ENCODE data around the gene CHD2. TPM values are rescaled to one million over a fixed set of nuclear protein-coding genes. Genes with fewer than 3 reads are reported as not detected.

The CHD2 gene
- total RNA-seq, 1 experiment from 2014 or later, result 85.0 TPM

- intact Hi-C loops (cut with micrococcal nuclease; ENCODE audit: unreplicated experiment), result no loop called here
- no TSS peak for BruUV-seq (replicated peaks)
- Histone ChIP-seq H3K9me3 (no peaks in the 10 kb centered on the region), H3K4me3 (ENCODE audit: low read depth, low read length) (peak overlapping the region; percentile 52), H3K27me3 (replicated peaks; ENCODE audit: control insufficient read depth, insufficient read depth, low read length) (no peaks in the 10 kb centered on the region), H3K36me3 (ENCODE audit: control insufficient read depth, insufficient read depth, low read length) (no peaks in the 10 kb centered on the region), H3K4me1 (no peaks in the 10 kb centered on the region)
- TF ChIP-seq, protein P1, sequence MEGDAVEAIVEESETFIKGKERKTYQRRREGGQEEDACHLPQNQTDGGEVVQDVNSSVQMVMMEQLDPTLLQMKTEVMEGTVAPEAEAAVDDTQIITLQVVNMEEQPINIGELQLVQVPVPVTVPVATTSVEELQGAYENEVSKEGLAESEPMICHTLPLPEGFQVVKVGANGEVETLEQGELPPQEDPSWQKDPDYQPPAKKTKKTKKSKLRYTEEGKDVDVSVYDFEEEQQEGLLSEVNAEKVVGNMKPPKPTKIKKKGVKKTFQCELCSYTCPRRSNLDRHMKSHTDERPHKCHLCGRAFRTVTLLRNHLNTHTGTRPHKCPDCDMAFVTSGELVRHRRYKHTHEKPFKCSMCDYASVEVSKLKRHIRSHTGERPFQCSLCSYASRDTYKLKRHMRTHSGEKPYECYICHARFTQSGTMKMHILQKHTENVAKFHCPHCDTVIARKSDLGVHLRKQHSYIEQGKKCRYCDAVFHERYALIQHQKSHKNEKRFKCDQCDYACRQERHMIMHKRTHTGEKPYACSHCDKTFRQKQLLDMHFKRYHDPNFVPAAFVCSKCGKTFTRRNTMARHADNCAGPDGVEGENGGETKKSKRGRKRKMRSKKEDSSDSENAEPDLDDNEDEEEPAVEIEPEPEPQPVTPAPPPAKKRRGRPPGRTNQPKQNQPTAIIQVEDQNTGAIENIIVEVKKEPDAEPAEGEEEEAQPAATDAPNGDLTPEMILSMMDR (IDR thresholded peaks at IDR 0.05; ENCODE audit: insufficient read depth in 1 of 2, low read depth in 1 of 2, low read length in 1 of 2, severe bottlenecking in 1 of 2, unreplicated experiment in 1 of 2), result no peak
- H3K27me3 Mint-ChIP-seq (ENCODE audit: insufficient read depth, unreplicated experiment), result peaks cover 11% of the 10 kb centered on the region
- H3K9me3 Mint-ChIP-seq (ENCODE audit: unreplicated experiment), result no peaks in the 10 kb centered on the region
- CTCF ChIA-PET, result interaction anchor here (1.1 to 1.6 kb wide), 3 partner anchors 17 to 1049 kb away, joined by 3 to 9 read pairs (median 6); no protein-coding TSS in a partner anchor
- no peak for DNase-seq
- peak overlapping the region; percentile 59 for H3K27ac Mint-ChIP-seq (ENCODE audit: unreplicated experiment)
- H3K4me3 Mint-ChIP-seq (ENCODE audit: unreplicated experiment), result peak overlapping the region; percentile 95
- peaks cover 9% of the 10 kb centered on the region for H3K36me3 Mint-ChIP-seq (ENCODE audit: insufficient read depth, unreplicated experiment)
- POLR2A ChIA-PET, result no interaction called here
- peaks cover 19% of the 10 kb centered on the region for H3K4me1 Mint-ChIP-seq (ENCODE audit: low read depth, unreplicated experiment)
Measured at GRCh38 chr15:93071469-93071936, 171.4 kb downstream of the CHD2 start.

- Mint-ChIP-seq H3K27ac (ENCODE audit: unreplicated experiment) (peak overlapping the region; percentile 59), H3K36me3 (ENCODE audit: insufficient read depth, unreplicated experiment) (peaks cover 9% of the 10 kb centered on the region), H3K4me1 (ENCODE audit: low read depth, unreplicated experiment) (peaks cover 19% of the 10 kb centered on the region), H3K4me3 (ENCODE audit: unreplicated experiment) (peak overlapping the region; percentile 95), H3K9me3 (ENCODE audit: unreplicated experiment) (no peaks in the 10 kb centered on the region), H3K27me3 (ENCODE audit: insufficient read depth, unreplicated experiment) (peaks cover 16% of the 10 kb centered on the region)
- Histone ChIP-seq H3K4me1 (no peaks in the 10 kb centered on the region), H3K27me3 (replicated peaks; ENCODE audit: control insufficient read depth, insufficient read depth, low read length) (no peaks in the 10 kb centered on the region), H3K36me3 (ENCODE audit: control insufficient read depth, insufficient read depth, low read length) (no peaks in the 10 kb centered on the region), H3K9me3 (no peaks in the 10 kb centered on the region), H3K4me3 (ENCODE audit: low read depth, low read length) (peak overlapping the region; percentile 52)
- BruUV-seq (replicated peaks), result TSS peak; percentile 48
- ChIA-PET POLR2A (no interaction called here), CTCF (interaction anchor here (1.1 to 1.6 kb wide), 3 partner anchors 16 to 1048 kb away, joined by 3 to 9 read pairs (median 6); no protein-coding TSS in a partner anchor)
- TF ChIP-seq, protein P1 (IDR thresholded peaks at IDR 0.05; ENCODE audit: insufficient read depth in 1 of 2, low read depth in 1 of 2, low read length in 1 of 2, severe bottlenecking in 1 of 2, unreplicated experiment in 1 of 2), result no peak
- no peak for DNase-seq
- intact Hi-C loops (cut with micrococcal nuclease; ENCODE audit: unreplicated experiment), result loop anchor here (2.0 kb wide), 1 partner anchor 41 kb away; no protein-coding TSS in a partner anchor
Measured at GRCh38 chr15:93072011-93072410, 171.9 kb downstream of the CHD2 start.

DNA sequence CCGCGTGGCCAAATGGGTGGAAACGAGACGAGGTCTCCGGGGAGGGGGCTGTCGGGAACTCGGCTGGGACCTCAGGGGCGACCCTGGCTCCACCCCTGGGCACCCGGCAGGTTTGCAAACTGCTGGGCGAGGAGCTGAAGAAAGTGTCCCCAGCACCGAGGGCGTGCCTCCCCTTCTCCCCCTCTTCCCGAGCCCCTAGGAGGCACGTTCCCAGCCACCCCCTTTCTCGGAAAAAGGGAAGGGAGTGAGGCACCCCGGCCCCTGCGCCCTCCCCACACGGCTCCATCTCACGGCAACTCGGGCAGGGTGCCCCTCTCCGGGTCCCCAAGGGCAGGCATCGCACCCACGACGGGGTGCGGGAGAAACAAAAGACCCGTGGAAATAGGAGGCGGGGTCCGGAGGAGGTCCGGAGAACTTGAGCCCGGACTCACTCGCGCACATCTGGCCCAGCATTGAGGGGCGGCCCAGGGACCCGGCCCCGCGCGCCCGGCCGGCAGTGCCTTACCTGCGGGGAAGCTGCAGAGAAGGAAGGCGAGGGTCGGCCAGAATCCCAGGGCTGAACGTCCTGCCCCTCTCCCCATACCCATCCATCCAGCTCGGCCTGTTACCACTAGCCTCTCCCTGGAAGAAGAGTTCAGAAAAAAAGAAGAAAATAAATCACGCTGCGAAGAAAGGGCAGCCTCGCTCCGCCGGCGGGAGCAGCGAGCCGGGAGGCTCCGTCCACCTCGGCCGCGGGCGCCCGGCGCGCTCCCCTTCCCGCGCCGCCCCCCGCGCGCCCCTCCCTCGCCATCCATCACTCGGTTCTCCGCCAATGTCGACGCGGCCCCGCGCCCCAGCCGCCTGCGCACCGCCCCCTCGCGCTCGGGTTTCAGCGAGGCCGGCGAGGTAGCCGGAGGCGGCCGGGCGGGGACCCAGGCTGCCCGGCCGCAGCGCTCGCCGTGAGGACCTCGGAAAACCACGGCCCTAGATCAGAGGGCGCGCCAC is 172.6 kb downstream of the CHD2 start:
- ChIA-PET CTCF (interaction anchor here (1.1 to 1.6 kb wide), 3 partner anchors 15 to 1047 kb away, joined by 3 to 9 read pairs (median 6); no protein-coding TSS in a partner anchor), POLR2A (no interaction called here)
- no TSS peak for BruUV-seq (replicated peaks)
- Mint-ChIP-seq H3K9me3 (ENCODE audit: unreplicated experiment) (no peaks in the 10 kb centered on the region), H3K36me3 (ENCODE audit: insufficient read depth, unreplicated experiment) (peaks cover 9% of the 10 kb centered on the region), H3K27ac (ENCODE audit: unreplicated experiment) (peak overlapping the region; percentile 59), H3K4me1 (ENCODE audit: low read depth, unreplicated experiment) (peaks cover 19% of the 10 kb centered on the region), H3K4me3 (ENCODE audit: unreplicated experiment) (peak overlapping the region; percentile 95), H3K27me3 (ENCODE audit: insufficient read depth, unreplicated experiment) (peaks cover 16% of the 10 kb centered on the region)
- Histone ChIP-seq H3K27me3 (replicated peaks; ENCODE audit: control insufficient read depth, insufficient read depth, low read length) (no peaks in the 10 kb centered on the region), H3K4me3 (ENCODE audit: low read depth, low read length) (peak overlapping the region; percentile 52), H3K36me3 (ENCODE audit: control insufficient read depth, insufficient read depth, low read length) (no peaks in the 10 kb centered on the region), H3K4me1 (no peaks in the 10 kb centered on the region), H3K9me3 (no peaks in the 10 kb centered on the region)
- TF ChIP-seq, protein P1 (IDR thresholded peaks at IDR 0.05; ENCODE audit: insufficient read depth in 1 of 2, low read depth in 1 of 2, low read length in 1 of 2, severe bottlenecking in 1 of 2, unreplicated experiment in 1 of 2), result no peak
- intact Hi-C loops (cut with micrococcal nuclease; ENCODE audit: unreplicated experiment), result loop anchor here (2.0 kb wide), 1 partner anchor 42 kb away; no protein-coding TSS in a partner anchor
- DNase-seq, result peak; percentile 82 to 90

All from Caco-2 (cell line).